DOHH2 (cell line): ENCODE measurements around the gene MRPL18.

Source experiments
- EZH2phosphoT487 ChIP-seq: fragments of 200-600 bp; sonication (generic); IDR thresholded peaks from 2 replicates; pipeline ENCODE4 v1.6.1; 2017; ENCODE audit warnings: borderline replicate concordance, mild to moderate bottlenecking, antibody characterized with exemption, low read length, moderate library complexity, mixed read lengths
- TF ChIP-seq, protein P1 (sequence below): fragments of 200-600 bp; sonication (generic); IDR thresholded peaks from one replicate; pipeline ENCODE4 v1.5.1; 2014; ENCODE audit warnings: antibody characterized with exemption, mild to moderate bottlenecking, low read depth, low read length; ENCODE audit not compliant: poor library complexity, severe bottlenecking

DNA sequence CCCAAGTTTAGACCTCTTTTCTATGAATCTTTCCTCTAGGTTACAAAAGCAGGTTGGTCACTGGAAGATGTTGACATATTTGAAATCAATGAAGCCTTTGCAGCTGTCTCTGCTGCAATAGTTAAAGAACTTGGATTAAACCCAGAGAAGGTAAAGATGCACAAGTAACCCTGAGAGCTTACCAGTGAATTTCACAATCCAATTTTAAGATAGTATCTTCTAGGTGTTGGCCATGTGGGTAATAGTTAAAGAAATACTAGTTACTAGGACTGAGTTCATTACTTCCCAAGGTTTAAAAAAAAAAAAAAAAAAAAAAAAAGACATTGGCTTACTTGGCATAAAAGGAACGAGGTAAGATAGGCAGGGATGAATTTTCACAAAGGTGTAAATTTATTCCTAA lies 12.1 kb upstream of the MRPL18 start:
- TF ChIP-seq, protein P1, sequence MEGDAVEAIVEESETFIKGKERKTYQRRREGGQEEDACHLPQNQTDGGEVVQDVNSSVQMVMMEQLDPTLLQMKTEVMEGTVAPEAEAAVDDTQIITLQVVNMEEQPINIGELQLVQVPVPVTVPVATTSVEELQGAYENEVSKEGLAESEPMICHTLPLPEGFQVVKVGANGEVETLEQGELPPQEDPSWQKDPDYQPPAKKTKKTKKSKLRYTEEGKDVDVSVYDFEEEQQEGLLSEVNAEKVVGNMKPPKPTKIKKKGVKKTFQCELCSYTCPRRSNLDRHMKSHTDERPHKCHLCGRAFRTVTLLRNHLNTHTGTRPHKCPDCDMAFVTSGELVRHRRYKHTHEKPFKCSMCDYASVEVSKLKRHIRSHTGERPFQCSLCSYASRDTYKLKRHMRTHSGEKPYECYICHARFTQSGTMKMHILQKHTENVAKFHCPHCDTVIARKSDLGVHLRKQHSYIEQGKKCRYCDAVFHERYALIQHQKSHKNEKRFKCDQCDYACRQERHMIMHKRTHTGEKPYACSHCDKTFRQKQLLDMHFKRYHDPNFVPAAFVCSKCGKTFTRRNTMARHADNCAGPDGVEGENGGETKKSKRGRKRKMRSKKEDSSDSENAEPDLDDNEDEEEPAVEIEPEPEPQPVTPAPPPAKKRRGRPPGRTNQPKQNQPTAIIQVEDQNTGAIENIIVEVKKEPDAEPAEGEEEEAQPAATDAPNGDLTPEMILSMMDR: no peak
- no peak for TF ChIP-seq EZH2phosphoT487
